PC-3 (cell line): ENCODE data around the gene EIF5.

ENCODE experiments used
- EZH2 ChIP-seq: fragments of 300-600 bp; sonication (generic); IDR thresholded peaks from one replicate; pipeline ENCODE4 v1.6.1; 2017; ENCODE audit warnings: antibody characterized with exemption, mild to moderate bottlenecking, low read length; ENCODE audit not compliant: unreplicated experiment
- TF ChIP-seq, protein P1 (sequence below): fragments of 300-600 bp; sonication (generic); conservative IDR thresholded peaks from 2 replicates; pipeline ENCODE4 v1.5.1; 2017; ENCODE audit warnings: antibody characterized with exemption, low read depth, mild to moderate bottlenecking, low read length

- TF ChIP-seq, protein P1, sequence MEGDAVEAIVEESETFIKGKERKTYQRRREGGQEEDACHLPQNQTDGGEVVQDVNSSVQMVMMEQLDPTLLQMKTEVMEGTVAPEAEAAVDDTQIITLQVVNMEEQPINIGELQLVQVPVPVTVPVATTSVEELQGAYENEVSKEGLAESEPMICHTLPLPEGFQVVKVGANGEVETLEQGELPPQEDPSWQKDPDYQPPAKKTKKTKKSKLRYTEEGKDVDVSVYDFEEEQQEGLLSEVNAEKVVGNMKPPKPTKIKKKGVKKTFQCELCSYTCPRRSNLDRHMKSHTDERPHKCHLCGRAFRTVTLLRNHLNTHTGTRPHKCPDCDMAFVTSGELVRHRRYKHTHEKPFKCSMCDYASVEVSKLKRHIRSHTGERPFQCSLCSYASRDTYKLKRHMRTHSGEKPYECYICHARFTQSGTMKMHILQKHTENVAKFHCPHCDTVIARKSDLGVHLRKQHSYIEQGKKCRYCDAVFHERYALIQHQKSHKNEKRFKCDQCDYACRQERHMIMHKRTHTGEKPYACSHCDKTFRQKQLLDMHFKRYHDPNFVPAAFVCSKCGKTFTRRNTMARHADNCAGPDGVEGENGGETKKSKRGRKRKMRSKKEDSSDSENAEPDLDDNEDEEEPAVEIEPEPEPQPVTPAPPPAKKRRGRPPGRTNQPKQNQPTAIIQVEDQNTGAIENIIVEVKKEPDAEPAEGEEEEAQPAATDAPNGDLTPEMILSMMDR: no peak
- TF ChIP-seq EZH2: no peak
Observed at GRCh38 chr14:103390605-103391004, 56.6 kb downstream of the EIF5 start.
